Inferior parietal cortex (tissue), 1 donor: ENCODE measurements around the gene CTNS.
"Not testable (repeated sequence)": the region's sequence is repeated elsewhere in the genome, so short reads cannot be mapped to it uniquely, and the experiment has no call there.

Experiments used
- DNase-seq: peaks from one replicate; pipeline ENCODE4 v3.0.0-alpha.2; 2016; ENCODE audit errors: extremely low spot score

Gene CTNS

DNA sequence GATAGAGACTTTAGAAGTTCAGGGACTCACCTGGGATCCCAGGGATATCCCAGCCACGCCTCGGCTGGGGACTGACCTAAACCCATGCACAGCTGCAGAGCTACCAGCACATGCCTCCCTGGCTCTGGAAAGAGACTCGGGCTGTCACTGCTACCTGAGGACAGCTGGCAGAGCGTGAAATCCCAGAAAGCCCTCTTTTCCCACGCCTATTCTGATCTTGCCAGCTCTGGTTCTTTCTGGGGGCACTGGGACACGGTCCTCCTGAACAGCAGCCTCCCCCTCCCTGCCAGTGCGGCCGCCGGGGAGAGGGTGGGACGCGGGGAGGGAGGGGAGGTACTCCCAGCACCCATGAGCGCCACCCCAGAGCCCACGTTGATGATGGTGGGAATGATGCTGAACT is 48.6 kb downstream of the CTNS start:
- no peak for DNase-seq

DNA sequence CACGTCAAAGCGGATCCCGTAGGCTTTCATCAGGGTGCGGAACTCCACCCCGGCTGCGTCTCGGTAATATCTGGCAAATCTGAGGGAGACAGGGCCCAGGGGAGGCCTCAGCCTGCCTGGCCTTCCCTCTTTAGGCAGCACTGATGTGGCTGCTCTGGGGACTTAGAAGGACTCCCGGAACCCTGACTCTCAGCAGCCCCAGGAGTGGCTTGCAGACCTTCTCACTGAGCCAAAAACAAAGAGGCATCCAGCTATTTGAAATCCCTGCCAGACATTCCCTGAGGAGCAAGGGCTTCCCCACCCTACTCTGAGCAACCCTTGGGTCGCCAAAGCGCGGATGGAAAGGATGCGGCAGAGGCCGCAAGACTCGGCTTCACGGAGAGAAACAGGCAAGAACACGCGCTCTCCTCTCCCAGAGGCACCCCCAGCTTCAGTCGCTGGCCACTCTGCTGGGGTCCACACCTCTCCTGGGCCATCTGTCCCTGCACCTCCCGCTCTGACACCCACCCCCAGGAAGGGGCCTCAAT is 51.5 kb downstream of the CTNS start:
- no peak for DNase-seq

DNA sequence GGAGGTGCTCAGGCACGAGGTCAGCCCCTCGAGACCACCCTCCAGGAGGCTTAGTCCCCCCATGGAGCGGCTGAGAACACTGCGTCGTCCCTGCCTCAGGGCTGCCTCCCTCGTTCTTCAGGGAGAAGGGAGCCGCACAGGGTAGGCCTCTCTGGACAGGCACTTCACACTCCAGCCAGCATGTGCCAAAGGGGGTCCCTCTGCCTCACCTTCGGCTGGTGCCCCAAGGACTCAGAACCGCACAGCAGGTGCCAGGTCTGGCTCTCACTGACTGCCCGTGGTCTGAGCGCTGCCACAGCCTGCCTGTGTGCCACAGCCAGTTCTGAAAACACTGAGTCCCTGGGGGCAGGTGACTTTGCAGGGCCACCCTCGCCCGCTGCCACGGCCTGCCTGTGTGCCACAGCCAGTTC is 52.3 kb downstream of the CTNS start:
- no peak for DNase-seq

DNA sequence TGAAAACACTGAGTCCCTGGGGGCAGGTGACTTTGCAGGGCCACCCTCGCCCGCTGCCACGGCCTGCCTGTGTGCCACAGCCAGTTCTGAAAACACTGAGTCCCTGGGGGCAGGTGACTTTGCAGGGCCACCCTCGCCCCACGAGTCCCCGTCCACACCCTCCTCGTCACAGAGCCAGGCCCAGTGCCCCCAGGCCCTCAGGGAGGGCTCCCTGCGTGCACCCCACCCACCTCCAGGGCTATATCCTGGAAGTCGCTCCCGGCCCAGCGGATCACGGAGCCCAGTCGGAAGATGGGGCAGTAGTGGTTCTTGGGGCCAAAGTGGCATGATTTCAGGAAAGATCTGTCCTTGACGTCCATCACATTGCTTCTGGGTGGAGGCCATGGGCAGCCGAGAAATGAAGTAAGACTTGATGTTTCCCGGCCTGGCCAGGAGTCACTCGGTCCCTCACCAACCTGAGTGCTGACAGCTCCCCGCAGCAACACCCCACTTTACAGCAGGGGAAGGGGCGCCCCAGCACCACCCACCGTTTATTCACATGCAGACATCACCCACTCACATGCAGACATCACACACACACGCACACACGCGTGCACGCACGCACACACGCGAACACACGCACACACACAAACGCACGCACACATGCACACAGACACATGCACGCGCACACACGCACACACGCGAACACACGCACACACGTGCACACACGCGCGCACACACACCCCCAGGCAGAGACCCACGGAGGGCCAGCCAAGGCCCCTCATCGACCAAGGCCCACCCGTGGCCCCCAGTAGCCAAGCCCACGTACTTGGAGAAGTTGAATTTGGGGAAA is 52.9 kb downstream of the CTNS start:
- DNase-seq: no peak

DNA sequence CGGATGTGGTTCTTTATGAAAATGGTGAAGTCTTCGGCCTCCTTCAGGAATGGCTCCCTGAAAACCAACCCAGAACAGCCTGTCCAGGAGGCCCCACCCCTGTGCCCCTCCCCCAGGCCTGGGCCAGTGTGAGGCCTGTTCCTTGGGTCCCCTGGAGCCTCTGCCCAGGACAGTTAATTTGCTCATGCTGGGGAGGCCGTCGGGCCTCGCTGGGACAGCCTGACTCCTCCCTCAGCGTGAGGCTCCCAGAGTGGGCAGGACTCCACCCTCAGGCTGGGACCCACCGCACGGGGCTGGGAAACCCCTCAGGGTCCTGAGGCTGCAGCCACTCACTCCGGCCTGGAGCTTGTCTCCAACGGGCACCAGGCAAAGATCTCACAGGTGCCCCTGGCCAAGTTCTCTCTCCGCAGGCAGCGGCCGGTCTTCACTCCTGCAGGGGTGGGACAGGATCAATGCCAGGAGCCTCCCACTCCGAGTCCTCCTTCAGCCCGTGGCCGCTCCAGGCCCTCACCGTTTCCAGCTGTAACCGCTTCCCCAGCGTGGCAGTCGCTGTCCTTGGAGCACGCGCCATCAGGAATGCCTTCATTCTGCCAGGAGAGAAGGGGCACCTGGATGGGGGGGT is 53.6 kb downstream of the CTNS start:
- no peak for DNase-seq

- no peak for DNase-seq
Measured at GRCh38 chr17:3691617-3692067, 55.1 kb downstream of the CTNS start.

GRCh38 chr17:3692346-3692745 is 55.8 kb downstream of the CTNS start:
- no peak for DNase-seq

GRCh38 chr17:3693141-3693540 is 56.6 kb downstream of the CTNS start:
- no peak for DNase-seq

GRCh38 chr17:3693829-3694231 is 57.3 kb downstream of the CTNS start:
- no peak for DNase-seq

GRCh38 chr17:3695129-3695722 is 58.7 kb downstream of the CTNS start:
- no peak for DNase-seq

DNA sequence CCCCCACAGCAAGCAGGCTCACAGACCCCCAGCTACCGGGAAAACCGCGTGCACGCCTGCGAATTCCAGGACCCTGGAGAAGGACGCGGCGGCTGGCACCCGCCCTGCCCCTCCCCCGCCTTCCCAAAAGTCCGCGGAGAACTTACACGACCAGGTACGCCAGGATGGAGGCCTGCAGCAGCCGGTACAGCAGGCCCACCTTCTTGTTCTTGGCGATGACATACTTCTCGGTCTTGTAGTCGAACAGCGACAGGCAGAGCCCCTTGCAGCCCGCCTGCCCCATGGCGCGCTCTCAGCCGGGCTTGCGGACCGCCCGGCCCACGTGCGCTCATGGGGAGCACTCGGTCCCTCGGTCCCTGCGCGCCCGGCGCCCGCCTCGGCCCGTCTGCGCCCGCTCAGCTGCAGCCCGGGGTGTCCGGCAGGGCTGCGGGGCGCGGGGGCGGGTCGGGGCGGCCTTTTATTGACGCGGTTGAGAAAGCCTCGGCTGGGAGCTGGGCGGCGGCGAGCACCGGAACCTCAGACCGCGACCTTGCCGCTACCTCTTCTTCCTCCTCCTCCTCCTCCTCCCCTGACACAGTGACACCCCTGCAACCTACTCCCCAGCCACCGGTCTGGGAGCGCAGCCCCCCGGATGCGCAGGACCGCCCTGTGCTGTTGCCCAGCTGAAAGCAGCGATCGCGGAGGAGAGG is 59.3 kb downstream of the CTNS start, which contains the start of gene P2RX5:
Gene P2RX5, minus strand, starts transcription at position 433 of the 689 bp plus-strand sequence. Its CDS starts 150 bp downstream, at position 283.
- DNase-seq: no peak

GRCh38 chr17:3697103-3697476 is 60.5 kb downstream of the CTNS start:
- DNase-seq: peak; percentile 32

- DNase-seq: no peak
Measured at GRCh38 chr17:3698139-3698538, 61.6 kb downstream of the CTNS start.

DNA sequence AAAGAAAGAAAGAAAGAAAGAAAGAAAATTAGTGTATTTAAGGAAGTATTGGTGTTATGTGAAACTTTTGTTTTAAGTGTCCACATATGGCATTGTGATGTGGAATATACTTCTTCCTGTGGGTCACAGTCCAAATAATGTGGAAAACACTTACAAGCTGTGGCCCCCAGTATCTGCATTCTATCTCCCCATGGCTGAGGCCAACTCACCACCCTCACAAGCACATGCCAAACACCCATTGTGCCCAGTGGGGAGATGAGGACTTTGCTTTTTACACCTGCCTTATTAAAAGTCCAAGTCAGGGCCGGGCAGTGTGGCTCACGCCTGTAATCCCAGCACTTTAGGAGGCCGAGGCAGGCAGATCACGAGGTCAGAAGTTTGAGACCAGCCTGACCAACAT is 63.4 kb downstream of the CTNS start:
- no peak for DNase-seq

DNA sequence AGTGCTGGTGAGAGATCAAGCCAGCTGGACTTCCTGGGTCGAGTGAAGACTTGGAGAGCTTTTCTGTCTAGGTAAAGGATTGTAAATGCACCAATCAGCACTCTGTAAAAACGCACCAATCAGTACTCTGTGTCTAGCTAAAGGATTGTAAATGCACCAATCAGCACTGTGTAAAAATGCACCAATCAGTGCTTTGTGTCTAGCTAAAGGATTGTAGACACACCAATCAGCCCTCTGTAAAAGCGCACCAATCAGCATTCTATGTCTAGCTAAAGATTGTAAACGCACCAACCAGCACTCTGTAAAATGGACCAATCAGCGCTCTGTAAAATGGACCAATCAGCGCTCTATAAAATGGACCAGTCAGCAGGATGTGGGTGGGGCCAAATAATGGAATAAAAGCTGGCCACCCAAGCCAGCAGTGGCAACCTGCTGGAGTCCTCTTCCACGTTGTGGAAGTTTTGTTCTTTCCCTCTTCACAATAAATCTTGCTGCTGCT is 65.5 kb downstream of the CTNS start:
- DNase-seq: not testable (repeated sequence)

GRCh38 chr17:3704931-3705717 is 68.6 kb downstream of the CTNS start:
- no peak for DNase-seq

- DNase-seq: not testable (repeated sequence)
Measured at GRCh38 chr17:3705718-3705984, 69.1 kb downstream of the CTNS start.

- no peak for DNase-seq
Measured at GRCh38 chr17:3708366-3708765, 71.8 kb downstream of the CTNS start.

DNA sequence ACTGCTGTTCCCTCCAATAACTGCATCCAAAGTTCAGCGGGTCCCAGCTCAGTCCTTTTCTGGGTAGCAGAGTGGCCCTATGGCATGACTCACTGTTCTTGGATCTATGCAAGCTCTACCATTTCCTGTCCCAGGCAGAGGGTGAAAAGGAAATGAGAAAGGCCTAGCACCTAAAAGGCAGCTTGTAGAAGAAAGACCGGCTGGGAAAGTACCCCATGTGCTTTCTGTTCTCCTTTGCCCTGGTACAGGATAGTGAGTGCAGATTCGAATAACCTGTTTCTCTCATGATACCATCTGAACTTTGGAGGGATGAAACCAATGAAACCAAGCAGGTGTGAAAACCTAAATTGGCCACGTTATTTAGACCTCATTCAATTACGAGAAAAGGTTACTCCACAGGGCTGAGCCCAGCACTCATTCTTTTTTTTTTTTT is 74.4 kb downstream of the CTNS start:
- no peak for DNase-seq
